B cell (primary cell): ENCODE results near the gene ANKRD61. TPM values are rescaled to one million over a fixed set of nuclear protein-coding genes. Genes with fewer than 3 reads are reported as not detected.

Experiments used
- ATAC-seq: fragments of 200-7000 bp; cut with Tn5 transposase; one replicate; pipeline ENCODE4 v1.10.0; 2021; ENCODE audit warnings: low read depth, mild to moderate bottlenecking, moderate number of reproducible peaks, moderate library complexity
- CTCF ChIA-PET: fragments of 350-600 bp; sonication (Branson Sonifier 250); formaldehyde crosslinking; loops from one replicate; lab custom pipeline; 2021; ENCODE audit warnings: antibody characterized with exemption, inconsistent platforms; lab: Charles Lee
- POLR2A ChIA-PET: fragments of 350-600 bp; sonication (Branson Sonifier 250); formaldehyde crosslinking; loops from one replicate; lab custom pipeline; 2021; ENCODE audit warnings: antibody characterized with exemption; lab: Charles Lee
- DNase-seq: peaks from one replicate; pipeline ENCODE4 v3.0.0; 2013
- H2AFZ ChIP-seq: 2 replicates; pipeline ENCODE4 v1.6.1; 2012; ENCODE audit warnings: mild to moderate bottlenecking, low read depth, low read length; ENCODE audit not compliant: insufficient read depth, poor library complexity, severe bottlenecking
- H3K27ac ChIP-seq, 2 donors: 1 replicate in 1 of 2; 2 replicates in 1 of 2; pipeline ENCODE4 v1.5.1; 2012 to 2013; ENCODE audit warnings: low read length in 2 of 2, mild to moderate bottlenecking in 2 of 2, moderate library complexity in 1 of 2
- H3K27me3 ChIP-seq, 4 experiments: fragments of 200-600 bp in 1 of 4; sonication (generic) in 1 of 4; replicated peaks in 1 of 4; 1 replicate in 2 of 4; 2 replicates in 2 of 4; pipeline versions ENCODE4 v1.6.1 to v1.7.0; 2013 to 2016; ENCODE audit warnings: low read length in 3 of 4, mild to moderate bottlenecking in 2 of 4, mixed read lengths in 1 of 4, moderate library complexity in 1 of 4; ENCODE audit not compliant: insufficient read depth in 4 of 4, control insufficient read depth in 3 of 4; ENCODE audit errors: control extremely low read depth in 1 of 4
- H3K36me3 ChIP-seq, 2 experiments: replicated peaks in 1 of 2; 1 replicate in 1 of 2; 2 replicates in 1 of 2; pipeline versions ENCODE4 v1.6.1 to v1.7.1; 2013; ENCODE audit warnings: low read length in 1 of 2; ENCODE audit not compliant: insufficient read depth in 2 of 2, control insufficient read depth in 1 of 2; ENCODE audit errors: control extremely low read depth in 1 of 2, extremely low read depth in 1 of 2
- H3K4me1 ChIP-seq, 2 donors: fragments of 200-600 bp in 1 of 2; sonication (generic) in 1 of 2; 1 replicate in 1 of 2; 2 replicates in 1 of 2; pipeline versions ENCODE4 v1.5.1 to v1.6.1; 2013 to 2017; ENCODE audit warnings: low read length in 2 of 2; ENCODE audit not compliant: control insufficient read depth in 2 of 2, insufficient read depth in 2 of 2
- H3K4me2 ChIP-seq: replicated peaks from 2 replicates; pipeline ENCODE3; 2012; ENCODE audit warnings: mild to moderate bottlenecking, low read depth, low read length; ENCODE audit not compliant: poor library complexity, severe bottlenecking
- H3K4me3 ChIP-seq, 5 experiments: fragments of 200-600 bp in 1 of 5; sonication (generic) in 1 of 5; 1 replicate in 3 of 5; 2 replicates in 2 of 5; pipeline versions ENCODE4 v1.5.1 to v1.7.0; 2011 to 2016; ENCODE audit warnings: low read length in 4 of 5, mild to moderate bottlenecking in 4 of 5, low read depth in 2 of 5, control low read depth in 1 of 5, moderate library complexity in 1 of 5; ENCODE audit not compliant: insufficient read depth in 1 of 5; ENCODE audit errors: control extremely low read depth in 1 of 5, extremely low read depth in 1 of 5
- H3K79me2 ChIP-seq: fragments of 200-600 bp; sonication (generic); one replicate; pipeline ENCODE4 v1.6.0; 2016; ENCODE audit warnings: low read length; ENCODE audit not compliant: control insufficient read depth, insufficient read depth
- H3K9ac ChIP-seq: fragments of 200-600 bp; sonication (generic); 2 replicates; pipeline ENCODE4 v1.6.1; 2017; ENCODE audit warnings: mild to moderate bottlenecking, low read length, moderate library complexity
- H3K9me3 ChIP-seq, 3 donors: one replicate each; pipeline versions ENCODE4 v1.6.1 to v1.7.1; 2013; ENCODE audit warnings: low read length in 2 of 3; ENCODE audit not compliant: control insufficient read depth in 2 of 3, insufficient read depth in 1 of 3; ENCODE audit errors: control extremely low read depth in 1 of 3
- H4K20me1 ChIP-seq: 2 replicates; pipeline ENCODE4 v1.6.0; 2012; ENCODE audit warnings: mild to moderate bottlenecking, low read length; ENCODE audit not compliant: insufficient read depth, control insufficient read depth, poor library complexity, severe bottlenecking
- H3K27ac Mint-ChIP-seq: one replicate; pipeline ENCODE4 v1.8.0; 2021; ENCODE audit warnings: mixed read lengths
- H3K27me3 Mint-ChIP-seq: one replicate; pipeline ENCODE4 v1.8.0; 2021; ENCODE audit warnings: mixed read lengths
- H3K4me1 Mint-ChIP-seq: one replicate; pipeline ENCODE4 v1.8.0; 2021; ENCODE audit warnings: mixed read lengths
- H3K4me3 Mint-ChIP-seq: one replicate; pipeline ENCODE4 v1.8.0; 2021; ENCODE audit warnings: mixed read lengths
- H3K9me3 Mint-ChIP-seq: one replicate; pipeline ENCODE4 v1.8.0; 2022; ENCODE audit warnings: mixed read lengths; ENCODE audit not compliant: insufficient read depth
- CTCF ChIP-seq: fragments of 200-600 bp; IDR thresholded peaks from one replicate; pipeline ENCODE4 v1.8.0; 2022; ENCODE audit warnings: antibody characterized with exemption, mild to moderate bottlenecking
- EZH2 ChIP-seq: IDR thresholded peaks from 2 replicates; pipeline ENCODE4 v1.6.1; 2012; ENCODE audit warnings: borderline replicate concordance, low read depth, mild to moderate bottlenecking, moderate library complexity, low read length; ENCODE audit not compliant: insufficient read depth, poor library complexity, severe bottlenecking
- WGBS: methylation state at CpG from one replicate; pipeline ENCODE4 v1.1.5; 2013; ENCODE audit warnings: missing lambda C conversion rate; ENCODE audit not compliant: insufficient coverage; 5-methylcytosine and 5-hydroxymethylcytosine counted together
- intact Hi-C: fragments of 100-400 bp; cut with micrococcal nuclease; formaldehyde crosslinking; loops from one replicate; pipeline ENCODE4 v1.10.0; 2022
- polyA plus RNA-seq: library from polyadenylated mRNA; depleted of rRNA; stranded (reverse); fragments of >200 nt; gene quantifications from 2 replicates; pipeline ENCODE4 v1.2.3, GENCODE V29; 2012
- total RNA-seq, 2 donors: library from RNA; stranded (reverse); fragments of 120-200 nt in 1 of 2; gene quantifications; 1 replicate in 1 of 2; 2 replicates in 1 of 2; pipeline versions ENCODE4 v1.2.3 to v1.2.4, GENCODE V29; 2013 to 2022

Gene ANKRD61
- total and polyA plus RNA-seq, 2 donors (not counting 1 experiment from before 2014, with no cell fraction given) = 0.13 TPM; not detected in 1

DNA sequence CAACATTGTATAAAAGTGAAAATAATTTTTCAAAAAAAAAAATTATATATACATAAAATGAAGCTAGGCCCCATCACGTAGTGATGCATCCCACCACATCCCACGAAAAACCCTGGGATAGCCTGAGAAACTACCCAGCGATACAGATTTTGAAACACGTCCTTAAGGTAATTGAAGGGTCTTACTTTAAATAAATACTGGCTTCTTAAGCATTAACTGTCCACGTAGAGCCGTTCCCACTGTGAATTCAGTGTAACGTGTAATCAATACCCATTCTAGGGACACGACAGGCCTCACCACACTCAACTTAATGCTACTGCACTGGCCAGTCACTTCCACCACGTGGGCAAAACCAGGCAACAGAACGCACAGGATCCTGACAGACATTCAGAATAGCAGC is 4.0 kb downstream of the ANKRD61 start:
- H3K27me3 Mint-ChIP-seq = no peaks in the 10 kb centered on the region
- Histone ChIP-seq H2AFZ (no peak overlapping the region), H3K79me2 (peaks cover 35% of the 10 kb centered on the region), H3K9me3 (no peaks in the 10 kb centered on the region), H3K4me3 (no peak overlapping the region), H3K27ac (no peak overlapping the region), H4K20me1 (no peaks in the 10 kb centered on the region), H3K4me2 (no peak overlapping the region), H3K36me3 (peaks cover 2 to 69% of the 10 kb centered on the region in 2 experiments), H3K4me1 (no peaks in the 10 kb centered on the region), H3K9ac (no peak overlapping the region), H3K27me3 (no peaks in the 10 kb centered on the region)
- no peaks in the 10 kb centered on the region for H3K9me3 Mint-ChIP-seq
- ChIA-PET POLR2A (no interaction called here), CTCF (interaction anchor here (0.5 kb wide), 1 partner anchor 52 kb away, joined by 3 read pairs; no protein-coding TSS in a partner anchor)
- no peak for ATAC-seq
- no peak overlapping the region for H3K4me3 Mint-ChIP-seq
- TF ChIP-seq EZH2 (no peak), CTCF (no peak)
- H3K27ac Mint-ChIP-seq = no peak overlapping the region
- intact Hi-C loops = no loop called here
- no peaks in the 10 kb centered on the region for H3K4me1 Mint-ChIP-seq
- 98% methylated on average over 8 of the region's 10 CpGs for WGBS
- DNase-seq = no peak

- Histone ChIP-seq H4K20me1 (no peaks in the 10 kb centered on the region), H3K4me2 (no peak overlapping the region), H3K79me2 (peaks cover 35% of the 10 kb centered on the region), H3K27ac (no peak overlapping the region), H3K4me1 (no peaks in the 10 kb centered on the region), H3K9ac (no peak overlapping the region), H3K27me3 (no peaks in the 10 kb centered on the region), H3K9me3 (no peaks in the 10 kb centered on the region), H3K4me3 (no peak overlapping the region), H3K36me3 (peaks cover 2 to 74% of the 10 kb centered on the region in 2 experiments), H2AFZ (no peak overlapping the region)
- ATAC-seq (no peak), DNase-seq (no peak)
- H3K27me3 Mint-ChIP-seq = no peaks in the 10 kb centered on the region
- H3K27ac Mint-ChIP-seq = no peak overlapping the region
- no peaks in the 10 kb centered on the region for H3K4me1 Mint-ChIP-seq
- ChIA-PET POLR2A (no interaction called here), CTCF (no interaction called here)
- H3K9me3 Mint-ChIP-seq = no peaks in the 10 kb centered on the region
- intact Hi-C loops = no loop called here
- H3K4me3 Mint-ChIP-seq = no peak overlapping the region
- WGBS = 98% methylated on average over 13 of the region's 13 CpGs
- TF ChIP-seq EZH2 (no peak), CTCF (no peak)
Observed at GRCh38 chr7:6035686-6036085, 4.5 kb downstream of the ANKRD61 start.
